Smooth muscle cell (in vitro differentiated cells): ENCODE results near the gene PHF14. TPM values are rescaled to one million over a fixed set of nuclear protein-coding genes. Genes with fewer than 3 reads are reported as not detected.

Experiments used
- DNase-seq: peaks from one replicate; lab custom pipeline; 2025; ENCODE audit not compliant: unreplicated experiment; lab: John Stamatoyannopoulos, UW
- H2AFZ ChIP-seq: fragments of 200-600 bp; sonication (generic); 2 replicates; pipeline ENCODE4 v1.6.0; 2016; ENCODE audit warnings: antibody characterized with exemption, low read depth, mild to moderate bottlenecking
- H3F3A ChIP-seq: fragments of 200-600 bp; sonication (generic); 2 replicates; pipeline ENCODE4 v1.6.0; 2017; ENCODE audit warnings: antibody characterized with exemption, low read depth
- H3K27ac ChIP-seq: fragments of 200-600 bp; sonication (generic); 2 replicates; pipeline ENCODE4 v1.5.1; 2016; ENCODE audit warnings: low read depth, mild to moderate bottlenecking
- H3K27me3 ChIP-seq: fragments of 200-600 bp; sonication (generic); 2 replicates; pipeline ENCODE4 v1.6.1; 2016; ENCODE audit warnings: low read depth, mild to moderate bottlenecking
- H3K36me3 ChIP-seq: fragments of 200-600 bp; sonication (generic); 2 replicates; pipeline ENCODE4 v1.5.1; 2016; ENCODE audit warnings: low read depth
- H3K4me1 ChIP-seq: fragments of 200-600 bp; sonication (generic); 2 replicates; pipeline ENCODE4 v1.5.1; 2016; ENCODE audit warnings: low read depth
- H3K4me2 ChIP-seq: fragments of 200-600 bp; sonication (generic); 2 replicates; pipeline ENCODE4 v1.6.0; 2016; ENCODE audit warnings: mild to moderate bottlenecking
- H3K4me3 ChIP-seq: fragments of 200-600 bp; sonication (generic); 2 replicates; pipeline ENCODE4 v1.5.1; 2016; ENCODE audit warnings: mild to moderate bottlenecking
- H3K79me2 ChIP-seq: fragments of 200-600 bp; sonication (generic); 2 replicates; pipeline ENCODE4 v1.6.0; 2016; ENCODE audit warnings: low read depth, mild to moderate bottlenecking
- H3K9ac ChIP-seq: fragments of 200-600 bp; sonication (generic); 2 replicates; pipeline ENCODE4 v1.6.0; 2016; ENCODE audit warnings: low read depth
- H3K9me3 ChIP-seq: fragments of 200-600 bp; sonication (generic); replicated peaks from 2 replicates; pipeline ENCODE4 v1.5.1; 2016; ENCODE audit warnings: low read depth
- H4K20me1 ChIP-seq: fragments of 200-600 bp; sonication (generic); 2 replicates; pipeline ENCODE4 v1.6.0; 2016; ENCODE audit warnings: low read depth
- CTCF ChIP-seq: fragments of 200-600 bp; sonication (generic); IDR thresholded peaks from 2 replicates; pipeline ENCODE4 v1.5.1; 2017; ENCODE audit warnings: borderline replicate concordance, mild to moderate bottlenecking, antibody characterized with exemption; ENCODE audit not compliant: insufficient read depth, poor library complexity, severe bottlenecking
- WGBS: methylation state at CpG from one replicate; pipeline ENCODE4 v1.1.7; 2016; ENCODE audit warnings: low lambda C conversion rate; 5-methylcytosine and 5-hydroxymethylcytosine counted together
- polyA plus RNA-seq: library from polyadenylated mRNA; unstranded; fragments of >200 nt; fragmentation: Nextera tagmentation; extraction: Ambion mirVana; gene quantifications from 2 replicates; pipeline ENCODE4 v1.2.1, GENCODE V29; 2016
- total RNA-seq: library from RNA; depleted of rRNA; stranded (reverse); fragments of >200 nt; gene quantifications from 2 replicates; pipeline ENCODE4 v1.2.3, GENCODE V29; 2014

The PHF14 gene
- total and polyA plus RNA-seq, 2 experiments from 2014 or later: 13.2 to 29.2 TPM

GRCh38 chr7:11171569-11172192, 198.0 kb downstream of the PHF14 start:
- no peak overlapping the region for H2AFZ ChIP-seq
- no peak overlapping the region for H3K4me3 ChIP-seq
- no peaks in the 10 kb centered on the region for H3K79me2 ChIP-seq
- 85% methylated on average over 5 of the region's 5 CpGs for WGBS
- no peaks in the 10 kb centered on the region for H3F3A ChIP-seq
- H3K4me1 ChIP-seq: no peaks in the 10 kb centered on the region
- no peaks in the 10 kb centered on the region for H3K36me3 ChIP-seq
- no peak overlapping the region for H3K4me2 ChIP-seq
- H4K20me1 ChIP-seq: no peaks in the 10 kb centered on the region
- DNase-seq: no peak
- no peak overlapping the region for H3K27ac ChIP-seq
- TF ChIP-seq CTCF: no peak
- no peaks in the 10 kb centered on the region for H3K27me3 ChIP-seq
- no peak overlapping the region for H3K9ac ChIP-seq
- H3K9me3 ChIP-seq: no peaks in the 10 kb centered on the region

DNA sequence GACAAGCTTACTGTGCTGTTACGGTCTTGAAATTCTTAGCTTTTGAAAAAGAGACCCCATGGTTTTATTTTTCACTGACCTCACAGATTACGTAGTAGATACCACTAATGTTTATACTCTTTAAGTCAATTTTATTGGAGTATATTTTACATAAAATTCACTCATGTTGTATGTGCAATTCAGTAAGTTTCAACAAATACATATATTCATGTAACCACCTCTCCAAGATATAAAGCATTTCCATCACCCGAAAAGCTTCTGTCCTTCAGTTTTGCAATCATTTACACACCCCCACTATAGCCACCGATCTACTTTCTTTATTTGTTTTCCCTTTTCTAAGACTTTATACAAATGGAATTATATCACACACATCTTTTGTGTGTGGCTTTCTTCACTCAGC, 199.2 kb downstream of the PHF14 start:
- Histone ChIP-seq H3K4me3 (no peak overlapping the region), H3K79me2 (no peaks in the 10 kb centered on the region), H3F3A (no peaks in the 10 kb centered on the region), H3K36me3 (no peaks in the 10 kb centered on the region), H3K4me1 (no peaks in the 10 kb centered on the region), H3K9me3 (no peaks in the 10 kb centered on the region), H2AFZ (no peak overlapping the region), H3K9ac (no peak overlapping the region), H3K4me2 (no peak overlapping the region), H4K20me1 (no peaks in the 10 kb centered on the region), H3K27ac (no peak overlapping the region), H3K27me3 (no peaks in the 10 kb centered on the region)
- WGBS: 95% methylated on average over 4 of the region's 4 CpGs
- TF ChIP-seq CTCF: no peak
- no peak for DNase-seq

DNA sequence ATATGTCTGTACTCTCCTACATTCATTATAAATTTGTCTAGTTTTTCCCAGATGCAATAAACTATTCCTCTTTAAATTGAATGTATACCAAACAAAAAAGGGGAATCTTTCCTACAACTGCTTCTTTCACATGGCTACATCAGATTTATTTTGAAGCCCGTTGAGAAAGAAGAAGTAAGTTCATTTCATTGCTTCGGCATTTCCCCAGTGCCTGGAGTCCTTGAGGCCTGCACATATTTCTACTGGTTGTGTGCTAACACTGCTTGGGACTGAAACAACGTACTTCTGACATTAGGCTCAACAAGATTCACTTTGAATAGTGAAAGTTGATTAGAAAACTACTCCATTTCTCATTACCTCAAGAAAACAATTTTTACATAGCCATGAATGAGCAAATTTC, 201.7 kb downstream of the PHF14 start:
- TF ChIP-seq CTCF: no peak

GRCh38 chr7:11175887-11176286, 202.2 kb downstream of the PHF14 start:
- Histone ChIP-seq H3K9me3 (no peaks in the 10 kb centered on the region), H3K27me3 (no peaks in the 10 kb centered on the region), H3K27ac (no peak overlapping the region), H3F3A (no peaks in the 10 kb centered on the region), H3K4me3 (no peak overlapping the region), H3K4me1 (no peaks in the 10 kb centered on the region), H3K4me2 (no peak overlapping the region), H3K9ac (no peak overlapping the region), H4K20me1 (no peaks in the 10 kb centered on the region), H3K79me2 (no peaks in the 10 kb centered on the region), H3K36me3 (no peaks in the 10 kb centered on the region), H2AFZ (no peak overlapping the region)
- no peak for TF ChIP-seq CTCF
- DNase-seq: no peak
- WGBS: 75% methylated on average over 3 of the region's 3 CpGs

More for the DNA sequence above, 201.7 kb downstream of the PHF14 start:
- no peak overlapping the region for H3K9ac ChIP-seq
- H3K4me3 ChIP-seq: no peak overlapping the region
- no peak overlapping the region for H3K4me2 ChIP-seq
- no peaks in the 10 kb centered on the region for H4K20me1 ChIP-seq
- no peak for DNase-seq
- H3K79me2 ChIP-seq: no peaks in the 10 kb centered on the region
- H3K27ac ChIP-seq: no peak overlapping the region
- WGBS: 79% methylated on average over 3 of the region's 3 CpGs
- H3K36me3 ChIP-seq: no peaks in the 10 kb centered on the region
- H3F3A ChIP-seq: no peaks in the 10 kb centered on the region
- no peak overlapping the region for H2AFZ ChIP-seq
- H3K4me1 ChIP-seq: no peaks in the 10 kb centered on the region
- no peaks in the 10 kb centered on the region for H3K9me3 ChIP-seq
- H3K27me3 ChIP-seq: no peaks in the 10 kb centered on the region
